ENCODE results near the gene HELT.
"Not testable (repeated sequence)": the region's sequence is repeated elsewhere in the genome, so short reads cannot be mapped to it uniquely, and the experiment has no call there.

HELT gene

GRCh38 chr4:184987493-184988031 lies 30.7 kb upstream of the HELT start:
- WGBS = 88% methylated on average over 13 of the region's 13 CpGs
- Histone ChIP-seq H3K4me1 (ENCODE audit: insufficient read depth, low read length) (0 out of 2 replicates have a peak, but pooled peaks cover 5% of the 10 kb centered on the region), H3K9me3 (ENCODE audit: insufficient read depth, low read depth, low read length) (0 out of 2 replicates have a peak, but pooled peaks cover 2% of the 10 kb centered on the region), H3K36me3 (ENCODE audit: insufficient read depth, low read length) (no peaks in the 10 kb centered on the region), H3K27ac (ENCODE audit: low read depth, low read length) (no peak overlapping the region), H3K9ac (ENCODE audit: low read depth, low read length) (no peak overlapping the region), H3K27me3 (ENCODE audit: insufficient read depth, low read length) (no peaks in the 10 kb centered on the region), H3K4me3 (ENCODE audit: low read length) (no peak overlapping the region)

- H3K9me3 ChIP-seq (ENCODE audit: insufficient read depth, low read depth, low read length) = 0 out of 2 replicates have a peak, but pooled peaks cover 2% of the 10 kb centered on the region
- no peaks in the 10 kb centered on the region for H3K27me3 ChIP-seq (ENCODE audit: insufficient read depth, low read length)
- 91% methylated on average over 8 of the region's 8 CpGs for WGBS
- no peak overlapping the region for H3K9ac ChIP-seq (ENCODE audit: low read depth, low read length)
- H3K4me3 ChIP-seq (ENCODE audit: low read length) = no peak overlapping the region
- H3K36me3 ChIP-seq (ENCODE audit: insufficient read depth, low read length) = no peaks in the 10 kb centered on the region
- no peak overlapping the region for H3K27ac ChIP-seq (ENCODE audit: low read depth, low read length)
- H3K4me1 ChIP-seq (ENCODE audit: insufficient read depth, low read length) = 0 out of 2 replicates have a peak, but pooled peaks cover 2% of the 10 kb centered on the region
These were observed 29.7 kb upstream of the HELT start for GRCh38 chr4:184988611-184989010.

- H3K9me3 ChIP-seq (ENCODE audit: insufficient read depth, low read depth, low read length); H3K36me3 ChIP-seq (ENCODE audit: insufficient read depth, low read length); H3K27ac ChIP-seq (ENCODE audit: low read depth, low read length); H3K4me3 ChIP-seq (ENCODE audit: low read length); H3K27me3 ChIP-seq (ENCODE audit: insufficient read depth, low read length); H3K4me1 ChIP-seq (ENCODE audit: insufficient read depth, low read length); H3K9ac ChIP-seq (ENCODE audit: low read depth, low read length): not testable (repeated sequence)
- WGBS = 96% methylated on average over 15 of the region's 15 CpGs
These were observed 29.0 kb upstream of the HELT start for GRCh38 chr4:184989283-184989682.

- not testable (repeated sequence) for H3K36me3 ChIP-seq (ENCODE audit: insufficient read depth, low read length); H3K4me1 ChIP-seq (ENCODE audit: insufficient read depth, low read length); H3K9ac ChIP-seq (ENCODE audit: low read depth, low read length); H3K27me3 ChIP-seq (ENCODE audit: insufficient read depth, low read length); H3K9me3 ChIP-seq (ENCODE audit: insufficient read depth, low read depth, low read length); H3K4me3 ChIP-seq (ENCODE audit: low read length); H3K27ac ChIP-seq (ENCODE audit: low read depth, low read length)
- 92% methylated on average over 25 of the region's 34 CpGs for WGBS
These were observed 28.2 kb upstream of the HELT start for GRCh38 chr4:184990131-184990530.

- Histone ChIP-seq H3K36me3 (ENCODE audit: insufficient read depth, low read length) (no peaks in the 10 kb centered on the region), H3K27ac (ENCODE audit: low read depth, low read length) (no peak overlapping the region), H3K4me3 (ENCODE audit: low read length) (no peak overlapping the region), H3K9ac (ENCODE audit: low read depth, low read length) (no peak overlapping the region), H3K27me3 (ENCODE audit: insufficient read depth, low read length) (no peaks in the 10 kb centered on the region), H3K9me3 (ENCODE audit: insufficient read depth, low read depth, low read length) (0 out of 2 replicates have a peak, but pooled peaks cover 2% of the 10 kb centered on the region), H3K4me1 (ENCODE audit: insufficient read depth, low read length) (no peaks in the 10 kb centered on the region)
- 94% methylated on average over 4 of the region's 6 CpGs for WGBS
These were observed 26.4 kb upstream of the HELT start for GRCh38 chr4:184991860-184992259.

GRCh38 chr4:184992422-184992821 lies 25.9 kb upstream of the HELT start:
- Histone ChIP-seq H3K9me3 (ENCODE audit: insufficient read depth, low read depth, low read length) (0 out of 2 replicates have a peak, but pooled peaks cover 2% of the 10 kb centered on the region), H3K27me3 (ENCODE audit: insufficient read depth, low read length) (no peaks in the 10 kb centered on the region), H3K4me3 (ENCODE audit: low read length) (no peak overlapping the region), H3K36me3 (ENCODE audit: insufficient read depth, low read length) (no peaks in the 10 kb centered on the region), H3K9ac (ENCODE audit: low read depth, low read length) (no peak overlapping the region), H3K4me1 (ENCODE audit: insufficient read depth, low read length) (no peaks in the 10 kb centered on the region), H3K27ac (ENCODE audit: low read depth, low read length) (no peak overlapping the region)
- 90% methylated on average over 15 of the region's 15 CpGs for WGBS

- H3K27me3 ChIP-seq (ENCODE audit: insufficient read depth, low read length) = no peaks in the 10 kb centered on the region
- no peak overlapping the region for H3K27ac ChIP-seq (ENCODE audit: low read depth, low read length)
- no peak overlapping the region for H3K4me3 ChIP-seq (ENCODE audit: low read length)
- H3K4me1 ChIP-seq (ENCODE audit: insufficient read depth, low read length) = no peaks in the 10 kb centered on the region
- no peaks in the 10 kb centered on the region for H3K36me3 ChIP-seq (ENCODE audit: insufficient read depth, low read length)
- no peak overlapping the region for H3K9ac ChIP-seq (ENCODE audit: low read depth, low read length)
- 69% methylated on average over 3 of the region's 3 CpGs for WGBS
- H3K9me3 ChIP-seq (ENCODE audit: insufficient read depth, low read depth, low read length) = 0 out of 2 replicates have a peak, but pooled peaks cover 2% of the 10 kb centered on the region
These were observed 25.0 kb upstream of the HELT start for GRCh38 chr4:184993247-184993646.

- Histone ChIP-seq H3K36me3 (ENCODE audit: insufficient read depth, low read length) (no peaks in the 10 kb centered on the region), H3K9ac (ENCODE audit: low read depth, low read length) (no peak overlapping the region), H3K27me3 (ENCODE audit: insufficient read depth, low read length) (no peaks in the 10 kb centered on the region), H3K9me3 (ENCODE audit: insufficient read depth, low read depth, low read length) (0 out of 2 replicates have a peak, but pooled peaks cover 2% of the 10 kb centered on the region), H3K27ac (ENCODE audit: low read depth, low read length) (no peak overlapping the region), H3K4me3 (ENCODE audit: low read length) (no peak overlapping the region), H3K4me1 (ENCODE audit: insufficient read depth, low read length) (no peaks in the 10 kb centered on the region)
- 84% methylated on average over 18 of the region's 18 CpGs for WGBS
These were observed 24.2 kb upstream of the HELT start for GRCh38 chr4:184994010-184994622.

GRCh38 chr4:184994623-184995010 lies 23.7 kb upstream of the HELT start:
- Histone ChIP-seq H3K27me3 (ENCODE audit: insufficient read depth, low read length) (no peaks in the 10 kb centered on the region), H3K4me3 (ENCODE audit: low read length) (no peak overlapping the region), H3K9me3 (ENCODE audit: insufficient read depth, low read depth, low read length) (0 out of 2 replicates have a peak, but pooled peaks cover 2% of the 10 kb centered on the region), H3K4me1 (ENCODE audit: insufficient read depth, low read length) (no peaks in the 10 kb centered on the region), H3K27ac (ENCODE audit: low read depth, low read length) (no peak overlapping the region), H3K9ac (ENCODE audit: low read depth, low read length) (no peak overlapping the region), H3K36me3 (ENCODE audit: insufficient read depth, low read length) (no peaks in the 10 kb centered on the region)
- 89% methylated on average over 14 of the region's 14 CpGs for WGBS

GRCh38 chr4:184997656-184998055 lies 20.6 kb upstream of the HELT start:
- H3K36me3 ChIP-seq (ENCODE audit: insufficient read depth, low read length); H3K9me3 ChIP-seq (ENCODE audit: insufficient read depth, low read depth, low read length); H3K4me3 ChIP-seq (ENCODE audit: low read length); H3K27me3 ChIP-seq (ENCODE audit: insufficient read depth, low read length); H3K4me1 ChIP-seq (ENCODE audit: insufficient read depth, low read length); H3K27ac ChIP-seq (ENCODE audit: low read depth, low read length); H3K9ac ChIP-seq (ENCODE audit: low read depth, low read length): not testable (repeated sequence)

GRCh38 chr4:185002784-185003183 lies 15.5 kb upstream of the HELT start:
- H3K27ac ChIP-seq (ENCODE audit: low read depth, low read length) = no peak overlapping the region
- no peaks in the 10 kb centered on the region for H3K4me1 ChIP-seq (ENCODE audit: insufficient read depth, low read length)
- peaks cover 21% of the 10 kb centered on the region for H3K27me3 ChIP-seq (ENCODE audit: insufficient read depth, low read length)
- H3K36me3 ChIP-seq (ENCODE audit: insufficient read depth, low read length) = no peaks in the 10 kb centered on the region
- no peak overlapping the region for H3K4me3 ChIP-seq (ENCODE audit: low read length)
- H3K9me3 ChIP-seq (ENCODE audit: insufficient read depth, low read depth, low read length) = no peaks in the 10 kb centered on the region
- WGBS = 92% methylated on average over 11 of the region's 11 CpGs
- H3K9ac ChIP-seq (ENCODE audit: low read depth, low read length) = no peak overlapping the region

Data from HUES64 (cell line).